Common myeloid progenitor, CD34-positive (primary cell): ENCODE data around the gene PRKAG2.
A peak's percentile ranks its signal among the peaks of the same experiment; 100 is the strongest.

Source experiments
- CTCF ChIA-PET: fragments of 350-600 bp; sonication (Branson Sonifier 250); formaldehyde crosslinking; loops from one replicate; lab custom pipeline; 2021; ENCODE audit warnings: antibody characterized with exemption; lab: Charles Lee
- POLR2A ChIA-PET: fragments of 350-600 bp; sonication (Branson Sonifier 250); formaldehyde crosslinking; loops from one replicate; lab custom pipeline; 2021; ENCODE audit warnings: antibody characterized with exemption; lab: Charles Lee
- DNase-seq, 3 donors: peaks; one replicate each; pipeline versions ENCODE4 v3.0.0 to v3.0.0-alpha.2; 2013
- H3K27ac ChIP-seq, 2 experiments: 1 replicate in 1 of 2; 2 replicates in 1 of 2; pipeline ENCODE4 v1.7.0; 2013; ENCODE audit warnings: inconsistent platforms in 2 of 2, low read length in 2 of 2, mild to moderate bottlenecking in 2 of 2, low read depth in 1 of 2, moderate library complexity in 1 of 2; ENCODE audit not compliant: severe bottlenecking in 2 of 2, insufficient read depth in 1 of 2, poor library complexity in 1 of 2
- H3K27me3 ChIP-seq, 5 experiments: replicated peaks in 2 of 5; 1 replicate in 3 of 5; 2 replicates in 2 of 5; pipeline versions ENCODE4 v1.6.1 to v1.7.0; 2013; ENCODE audit warnings: low read length in 4 of 5, mild to moderate bottlenecking in 2 of 5, moderate library complexity in 2 of 5, inconsistent platforms in 1 of 5; ENCODE audit not compliant: insufficient read depth in 5 of 5, control insufficient read depth in 4 of 5
- H3K36me3 ChIP-seq, 4 experiments: 1 replicate in 2 of 4; 2 replicates in 2 of 4; pipeline versions ENCODE4 v1.6.1 to v1.7.0; 2013; ENCODE audit warnings: low read length in 3 of 4, control low read depth in 1 of 4, mild to moderate bottlenecking in 1 of 4; ENCODE audit not compliant: control insufficient read depth in 4 of 4, insufficient read depth in 4 of 4
- H3K4me1 ChIP-seq, 4 experiments: 1 replicate in 3 of 4; 2 replicates in 1 of 4; pipeline versions ENCODE4 v1.6.1 to v1.7.1; 2013; ENCODE audit warnings: low read length in 3 of 4, mild to moderate bottlenecking in 3 of 4, control low read depth in 1 of 4, inconsistent platforms in 1 of 4, moderate library complexity in 1 of 4; ENCODE audit not compliant: control insufficient read depth in 4 of 4, insufficient read depth in 4 of 4; ENCODE audit errors: control extremely low read depth in 1 of 4
- H3K4me3 ChIP-seq, 7 experiments: 1 replicate in 4 of 7; 2 replicates in 3 of 7; pipeline versions ENCODE4 v1.5.1 to v1.7.0; 2013; ENCODE audit warnings: mild to moderate bottlenecking in 7 of 7, low read length in 6 of 7, moderate library complexity in 6 of 7, inconsistent platforms in 2 of 7, low read depth in 2 of 7, control low read depth in 1 of 7; ENCODE audit not compliant: insufficient read depth in 4 of 7, control insufficient read depth in 1 of 7; ENCODE audit errors: extremely low read depth in 1 of 7
- H3K9me3 ChIP-seq, 5 experiments: 1 replicate in 4 of 5; 2 replicates in 1 of 5; pipeline versions ENCODE4 v1.6.1 to v1.7.1; 2013; ENCODE audit warnings: low read length in 4 of 5, mild to moderate bottlenecking in 2 of 5, inconsistent platforms in 1 of 5, low read depth in 1 of 5, moderate library complexity in 1 of 5; ENCODE audit not compliant: control insufficient read depth in 4 of 5, insufficient read depth in 2 of 5; ENCODE audit errors: control extremely low read depth in 1 of 5
- WGBS: methylation state at CpG from one replicate; pipeline ENCODE4 v1.1.5; 2013; ENCODE audit not compliant: insufficient coverage; 5-methylcytosine and 5-hydroxymethylcytosine counted together

PRKAG2 gene

GRCh38 chr7:151789380-151789947, 87.5 kb downstream of the PRKAG2 start:
- WGBS, result over 99% methylated on average over 11 of the region's 11 CpGs
- Histone ChIP-seq H3K36me3 (peaks cover 0 to 3% (median 2%) of the 10 kb centered on the region in 4 experiments), H3K27ac (no peak overlapping the region), H3K4me1 (peaks cover 0 to 17% (median 3%) of the 10 kb centered on the region in 4 experiments), H3K27me3 (no peaks in the 10 kb centered on the region), H3K4me3 (no peak overlapping the region), H3K9me3 (no peaks in the 10 kb centered on the region)
- ChIA-PET CTCF (no interaction called here), POLR2A (no interaction called here)
- DNase-seq, result no peak

DNA sequence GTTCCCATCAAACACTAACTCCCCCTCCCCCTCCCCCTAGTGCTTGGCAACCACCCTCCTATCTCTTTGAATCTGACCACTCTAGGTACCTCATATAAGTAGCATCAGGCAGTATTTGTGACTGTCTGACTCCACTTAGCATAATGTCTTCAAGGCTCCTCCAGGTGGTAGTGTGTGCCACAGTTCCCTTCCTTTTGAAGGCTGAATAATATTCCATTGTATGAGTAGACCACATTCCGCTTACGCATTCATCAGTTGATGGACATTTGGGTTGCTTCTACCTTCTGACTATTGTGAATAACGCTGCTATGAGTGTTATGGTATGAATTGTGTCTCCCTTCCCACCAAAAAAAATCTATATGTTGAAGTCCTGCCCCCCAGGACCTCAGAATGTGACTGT, 89.6 kb downstream of the PRKAG2 start:
- POLR2A ChIA-PET, result no interaction called here
- Histone ChIP-seq H3K27ac (no peak overlapping the region), H3K27me3 (no peaks in the 10 kb centered on the region), H3K4me3 (no peak overlapping the region), H3K36me3 (peaks cover 0 to 3% (median 2%) of the 10 kb centered on the region in 4 experiments), H3K9me3 (no peaks in the 10 kb centered on the region), H3K4me1 (peaks cover 0 to 19% (median 10%) of the 10 kb centered on the region in 4 experiments)
- DNase-seq, result no peak
- CTCF ChIA-PET, result no interaction called here
- WGBS, result no CpG with 5 or more reads among the region's 3 CpGs

DNA sequence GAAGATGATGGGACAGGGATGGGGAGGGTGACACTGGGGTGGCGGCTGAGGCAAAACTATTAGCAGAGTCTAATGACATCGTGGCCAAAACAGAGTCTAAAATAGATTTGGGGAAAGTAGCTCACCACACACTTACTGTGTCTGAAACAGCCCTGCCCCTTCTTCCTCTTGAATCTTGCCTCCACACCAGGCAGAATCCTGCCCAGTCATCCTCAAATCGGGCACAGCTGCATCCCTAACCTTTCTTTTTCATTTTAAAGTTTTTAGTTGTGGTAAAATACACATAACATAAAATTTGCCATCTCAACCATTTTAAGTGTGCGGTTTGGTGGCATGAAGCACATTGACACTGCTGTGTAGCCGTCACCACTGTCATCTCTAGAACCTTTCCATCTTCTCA, 90.0 kb downstream of the PRKAG2 start:
- H3K27ac ChIP-seq, result no peak overlapping the region
- whole genome bisulfite sequencing, result 51% methylated on average over 4 of the region's 5 CpGs
- POLR2A ChIA-PET, result no interaction called here
- CTCF ChIA-PET, result interaction anchor here (0.7 kb wide), 1 partner anchor 30 kb away, joined by 3 read pairs; no protein-coding TSS in a partner anchor
- peaks cover 0 to 3% (median 2%) of the 10 kb centered on the region in 4 experiments for H3K36me3 ChIP-seq
- no peak overlapping the region for H3K4me3 ChIP-seq
- no peaks in the 10 kb centered on the region for H3K27me3 ChIP-seq
- no peaks in the 10 kb centered on the region for H3K9me3 ChIP-seq
- peak in 2 of 3 donors; percentile 64 to 73 for DNase-seq
- H3K4me1 ChIP-seq, result peaks cover 0 to 20% (median 10%) of the 10 kb centered on the region in 4 experiments

- peaks cover 0 to 3% (median 2%) of the 10 kb centered on the region in 4 experiments for H3K36me3 ChIP-seq
- 97% methylated on average over 18 of the region's 19 CpGs for WGBS
- CTCF ChIA-PET, result interaction anchor here (0.6 to 1.5 kb wide), 4 partner anchors 9 to 65 kb away, joined by 3 to 6 read pairs (median 3); no protein-coding TSS in a partner anchor
- no peak for DNase-seq
- peaks cover 0 to 20% (median 10%) of the 10 kb centered on the region in 4 experiments for H3K4me1 ChIP-seq
- no peak overlapping the region for H3K27ac ChIP-seq
- no peak overlapping the region for H3K4me3 ChIP-seq
- POLR2A ChIA-PET, result no interaction called here
- no peaks in the 10 kb centered on the region for H3K9me3 ChIP-seq
- H3K27me3 ChIP-seq, result no peaks in the 10 kb centered on the region
Measured at GRCh38 chr7:151786241-151786640, 90.7 kb downstream of the PRKAG2 start.

DNA sequence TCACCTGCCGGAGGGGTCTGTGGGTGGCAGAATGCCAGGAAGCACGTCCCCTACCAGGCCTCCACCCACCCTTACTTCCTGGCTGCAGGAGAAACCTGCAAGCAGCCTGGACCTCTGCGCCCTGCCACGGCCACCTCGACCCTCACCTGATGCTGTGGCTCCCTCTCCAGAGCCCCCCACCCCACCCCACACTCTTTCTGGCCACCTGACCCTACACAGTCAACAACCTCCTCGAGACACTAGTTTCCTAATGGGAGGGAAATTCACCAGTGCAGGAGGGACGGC, 91.3 kb downstream of the PRKAG2 start:
- Histone ChIP-seq H3K27me3 (no peaks in the 10 kb centered on the region), H3K27ac (no peak overlapping the region), H3K36me3 (peaks cover 0 to 8% (median 4%) of the 10 kb centered on the region in 4 experiments), H3K4me3 (no peak overlapping the region), H3K9me3 (no peaks in the 10 kb centered on the region), H3K4me1 (peaks cover 0 to 20% (median 10%) of the 10 kb centered on the region in 4 experiments)
- DNase-seq, result no peak
- CTCF ChIA-PET, result interaction anchor here (0.6 to 1.5 kb wide), 3 partner anchors 9 to 65 kb away, joined by 3 to 6 read pairs (median 3); no protein-coding TSS in a partner anchor
- POLR2A ChIA-PET, result no interaction called here
- WGBS, result 92% methylated on average over 3 of the region's 7 CpGs

DNA sequence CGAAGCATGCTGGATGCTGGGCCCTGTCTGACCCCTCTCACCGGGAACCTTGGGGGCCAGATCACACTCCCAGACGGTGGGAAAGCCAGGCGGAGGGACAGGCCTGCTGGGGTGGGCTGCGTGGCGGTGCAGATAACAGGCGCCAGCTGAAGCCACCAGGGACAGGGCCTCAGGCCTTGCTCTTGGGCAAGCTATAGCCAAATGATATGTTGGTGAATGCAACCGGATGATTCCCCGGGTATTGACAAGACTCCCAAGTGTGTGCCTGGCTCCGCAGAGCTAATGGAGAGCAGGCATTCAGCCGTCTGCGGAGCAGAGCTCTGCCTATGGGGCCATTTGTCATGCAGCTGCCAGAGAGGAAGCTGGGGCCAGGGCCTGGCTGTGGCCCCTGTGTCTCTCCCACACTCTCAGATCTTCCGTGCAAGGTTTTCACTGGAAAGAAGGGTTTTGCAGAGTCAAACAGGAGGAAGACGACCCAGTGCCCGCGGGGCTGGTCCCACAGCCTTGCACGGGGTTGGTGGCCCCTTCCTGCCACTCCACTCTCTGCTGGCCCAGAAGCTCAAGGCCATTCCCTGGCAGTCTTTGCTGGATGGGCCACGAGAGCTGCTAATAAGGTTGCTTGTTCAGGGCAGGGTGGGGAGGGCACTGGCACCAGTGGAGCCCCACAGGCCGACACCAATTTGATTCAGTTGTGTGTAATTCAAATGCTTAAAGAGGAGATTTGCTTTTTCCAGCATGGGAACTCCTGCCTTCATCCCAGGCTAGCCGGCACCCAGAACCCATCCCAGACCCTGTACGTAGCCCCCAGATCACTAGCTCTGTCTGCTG, 91.8 kb downstream of the PRKAG2 start:
- no peak overlapping the region for H3K4me3 ChIP-seq
- H3K9me3 ChIP-seq, result no peaks in the 10 kb centered on the region
- H3K27me3 ChIP-seq, result no peaks in the 10 kb centered on the region
- H3K4me1 ChIP-seq, result peaks cover 0 to 20% (median 10%) of the 10 kb centered on the region in 4 experiments
- H3K36me3 ChIP-seq, result peaks cover 0 to 13% (median 4%) of the 10 kb centered on the region in 4 experiments
- no peak for DNase-seq
- POLR2A ChIA-PET, result no interaction called here
- WGBS, result 97% methylated on average over 18 of the region's 21 CpGs
- CTCF ChIA-PET, result interaction anchor here (0.6 to 4.7 kb wide), 9 partner anchors 8 to 109 kb away, joined by 3 to 48 read pairs (median 4); no protein-coding TSS in a partner anchor
- H3K27ac ChIP-seq, result no peak overlapping the region
